Activated CD4-positive, alpha-beta T cell treated with anti-CD3 and anti-CD28 coated beads, Interleukin-2, amount 50 U/mL, for 1 hour (primary cell): ENCODE measurements around the gene ARFGEF3.
"Not testable (repeated sequence)": the region's sequence is repeated elsewhere in the genome, so short reads cannot be mapped to it uniquely, and the experiment has no call there.

Source experiments
- DNase-seq: peaks from one replicate; pipeline ENCODE4 v3.0.0-alpha.2; 2020

ARFGEF3 gene

GRCh38 chr6:138277835-138278234 is 116.1 kb downstream of the ARFGEF3 start:
- DNase-seq: no peak

GRCh38 chr6:138278326-138278725 is 116.6 kb downstream of the ARFGEF3 start:
- DNase-seq: no peak

- DNase-seq: no peak
Measured at GRCh38 chr6:138285800-138286199, 124.1 kb downstream of the ARFGEF3 start.

- no peak for DNase-seq
Measured at GRCh38 chr6:138286698-138287097, 125.0 kb downstream of the ARFGEF3 start.

GRCh38 chr6:138287144-138287955 is 125.6 kb downstream of the ARFGEF3 start:
- DNase-seq: peak; percentile 44

GRCh38 chr6:138288428-138289085 is 126.8 kb downstream of the ARFGEF3 start:
- not testable (repeated sequence) for DNase-seq

GRCh38 chr6:138289739-138290138 is 128.0 kb downstream of the ARFGEF3 start:
- DNase-seq: no peak

GRCh38 chr6:138290423-138290962 is 128.8 kb downstream of the ARFGEF3 start:
- no peak for DNase-seq

- no peak for DNase-seq
Measured at GRCh38 chr6:138291036-138291848, 129.5 kb downstream of the ARFGEF3 start.

GRCh38 chr6:138291849-138292181 is 130.1 kb downstream of the ARFGEF3 start:
- no peak for DNase-seq

GRCh38 chr6:138292482-138292881 is 130.7 kb downstream of the ARFGEF3 start:
- DNase-seq: no peak

- DNase-seq: no peak
Measured at GRCh38 chr6:138293428-138294395, 132.0 kb downstream of the ARFGEF3 start.

GRCh38 chr6:138296381-138296780 is 134.6 kb downstream of the ARFGEF3 start:
- no peak for DNase-seq

GRCh38 chr6:138296786-138297185 is 135.0 kb downstream of the ARFGEF3 start:
- DNase-seq: no peak

GRCh38 chr6:138297761-138298298 is 136.1 kb downstream of the ARFGEF3 start:
- DNase-seq: no peak

- DNase-seq: no peak
Measured at GRCh38 chr6:138300469-138300868, 138.7 kb downstream of the ARFGEF3 start.

- no peak for DNase-seq
Measured at GRCh38 chr6:138302554-138302953, 140.8 kb downstream of the ARFGEF3 start.

GRCh38 chr6:138307352-138307751 is 145.6 kb downstream of the ARFGEF3 start:
- no peak for DNase-seq

GRCh38 chr6:138307816-138308730 is 146.3 kb downstream of the ARFGEF3 start:
- no peak for DNase-seq

- DNase-seq: no peak
Measured at GRCh38 chr6:138308731-138309110, 147.0 kb downstream of the ARFGEF3 start.

- no peak for DNase-seq
Measured at GRCh38 chr6:138309695-138310094, 148.0 kb downstream of the ARFGEF3 start.
